Measurements from ENCODE around the gene CAP2.

CAP2 gene

DNA sequence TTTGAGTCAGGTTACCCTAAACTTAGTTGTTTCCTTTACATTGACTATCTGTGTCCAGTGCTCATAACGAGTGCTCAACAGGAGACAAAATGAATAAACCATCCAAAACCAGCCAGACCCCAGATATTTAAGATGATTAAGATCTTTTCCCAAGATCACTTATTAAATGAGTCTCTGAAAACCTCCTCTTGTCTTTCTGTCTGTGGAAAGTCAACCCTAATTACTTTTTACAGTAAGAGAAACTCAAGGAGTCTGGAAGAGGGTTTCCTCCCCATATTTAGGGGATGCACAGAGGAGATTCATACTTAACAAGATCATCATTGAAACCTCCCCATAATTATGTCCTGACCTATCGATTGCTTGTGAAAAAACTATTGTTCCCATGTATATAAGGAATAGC is 84.0 kb downstream of the CAP2 start:
- DNase-seq: no peak

DNA sequence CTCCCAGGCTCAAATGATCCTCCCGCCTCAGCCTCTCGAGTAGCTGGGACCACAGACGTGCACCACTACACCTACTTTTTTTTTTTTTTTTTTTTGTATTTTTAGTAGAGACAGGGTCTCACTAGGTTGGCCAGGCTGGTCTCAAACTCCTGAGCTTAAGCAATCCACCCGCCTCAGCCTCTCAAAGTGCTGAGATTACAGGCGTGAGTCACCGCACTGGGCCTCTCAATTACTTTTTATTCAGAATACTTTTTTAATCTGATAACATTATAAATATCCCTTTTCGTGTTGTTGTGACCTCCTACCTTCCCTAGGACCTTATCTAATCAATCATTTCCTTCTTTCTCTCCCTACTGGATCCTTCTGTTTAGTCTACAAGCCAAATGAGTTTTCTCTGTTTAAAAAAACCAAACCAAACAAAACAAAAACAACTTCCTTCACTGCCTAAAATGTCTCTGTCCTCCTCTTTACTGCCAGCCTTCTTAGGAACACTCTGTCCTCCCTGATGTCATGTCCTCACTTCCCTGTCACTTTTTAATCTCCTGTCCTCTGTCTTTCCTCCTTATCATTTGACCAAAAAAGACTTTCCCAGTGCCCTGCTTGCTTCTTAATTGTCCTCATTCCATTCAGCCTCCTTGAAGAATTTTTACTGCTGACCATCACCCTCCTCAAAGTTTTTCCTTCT is 85.0 kb downstream of the CAP2 start:
- no peak for DNase-seq

DNA sequence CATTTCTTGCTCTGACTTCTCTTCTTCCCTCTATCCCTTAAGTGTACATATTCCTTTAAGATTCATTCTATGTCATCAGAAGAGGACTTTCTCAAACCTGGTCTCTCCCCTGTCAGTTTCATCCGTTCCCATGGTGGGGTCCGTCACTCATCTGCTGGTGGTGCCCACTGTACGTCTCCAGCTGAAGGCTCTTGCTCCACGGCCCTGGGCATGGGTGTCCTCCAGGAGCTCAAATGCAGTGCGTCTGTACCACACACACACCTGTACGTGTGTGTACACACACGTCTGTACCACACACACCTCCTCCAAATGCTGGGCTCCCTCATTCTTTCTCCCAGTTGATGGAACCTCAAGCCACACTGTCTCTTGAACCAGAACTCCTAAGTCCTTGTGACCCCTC is 85.6 kb downstream of the CAP2 start:
- DNase-seq: no peak

DNA sequence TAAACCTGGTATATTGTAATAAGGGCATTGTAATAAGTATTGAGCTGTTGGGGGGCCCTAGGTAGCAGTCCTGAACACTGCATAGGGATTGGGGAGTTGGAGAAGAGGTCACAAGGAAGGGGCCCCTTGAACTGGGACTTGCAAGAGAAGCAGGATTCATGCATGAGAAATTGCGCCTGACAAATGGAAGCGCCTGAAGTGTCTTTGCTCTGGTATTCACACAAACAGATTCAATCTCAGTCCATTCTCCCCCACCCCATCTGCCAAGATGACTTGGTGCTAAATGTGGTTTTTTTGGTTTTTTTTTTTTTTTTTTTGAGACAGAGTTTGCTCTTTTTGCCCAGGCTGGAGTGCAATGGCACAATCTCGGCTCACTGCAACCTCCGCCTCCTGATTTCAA is 87.1 kb downstream of the CAP2 start:
- no peak for DNase-seq

DNA sequence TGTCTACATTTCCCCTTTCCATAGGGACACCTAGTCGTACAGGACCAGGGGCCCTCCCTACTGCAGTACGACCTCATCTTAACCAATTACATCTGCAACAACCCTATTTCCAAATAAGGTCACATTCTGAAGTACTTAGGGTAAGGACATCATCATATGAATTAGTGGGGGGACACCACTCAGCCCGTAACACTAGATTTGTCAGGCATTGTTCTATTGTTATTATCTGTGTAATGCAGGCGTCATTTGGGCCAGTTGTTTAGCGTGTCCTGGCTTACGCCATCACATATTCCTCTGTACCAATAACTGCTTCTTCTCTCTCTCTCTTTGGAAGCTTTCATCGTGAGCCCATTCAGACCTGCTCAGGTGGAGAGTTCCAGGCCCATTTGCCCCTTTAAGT is 89.3 kb downstream of the CAP2 start:
- no peak for DNase-seq

DNA sequence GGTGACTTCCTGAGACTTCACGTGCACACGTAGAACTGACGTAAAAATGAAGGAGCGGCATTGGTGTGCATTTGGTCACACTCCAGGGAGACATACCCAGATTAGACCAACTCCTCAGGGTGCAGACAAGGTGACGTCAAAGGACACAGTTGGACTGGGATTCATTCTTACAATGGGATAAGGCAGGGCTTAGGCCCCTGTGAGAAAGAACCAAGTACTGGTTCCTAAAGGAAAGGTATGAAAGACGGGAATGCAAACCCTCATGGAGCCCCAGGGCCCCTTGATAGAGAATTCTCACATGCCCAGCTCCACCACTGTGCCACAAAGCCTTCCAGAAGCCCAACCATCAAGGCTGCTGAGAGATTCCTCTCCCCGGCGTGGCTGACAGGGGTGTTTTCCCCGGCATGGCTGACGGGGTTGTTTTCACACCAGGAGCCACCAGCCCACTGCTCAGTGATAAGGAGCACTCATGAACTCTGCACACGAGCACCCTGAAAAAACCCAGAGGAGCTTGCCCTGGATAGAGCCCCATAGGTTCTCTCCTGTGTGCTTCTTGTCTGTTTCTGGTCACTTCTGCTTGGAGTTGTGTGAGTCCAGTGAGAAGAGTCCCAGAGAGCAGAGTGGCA is 90.1 kb downstream of the CAP2 start:
- no peak for DNase-seq

DNA sequence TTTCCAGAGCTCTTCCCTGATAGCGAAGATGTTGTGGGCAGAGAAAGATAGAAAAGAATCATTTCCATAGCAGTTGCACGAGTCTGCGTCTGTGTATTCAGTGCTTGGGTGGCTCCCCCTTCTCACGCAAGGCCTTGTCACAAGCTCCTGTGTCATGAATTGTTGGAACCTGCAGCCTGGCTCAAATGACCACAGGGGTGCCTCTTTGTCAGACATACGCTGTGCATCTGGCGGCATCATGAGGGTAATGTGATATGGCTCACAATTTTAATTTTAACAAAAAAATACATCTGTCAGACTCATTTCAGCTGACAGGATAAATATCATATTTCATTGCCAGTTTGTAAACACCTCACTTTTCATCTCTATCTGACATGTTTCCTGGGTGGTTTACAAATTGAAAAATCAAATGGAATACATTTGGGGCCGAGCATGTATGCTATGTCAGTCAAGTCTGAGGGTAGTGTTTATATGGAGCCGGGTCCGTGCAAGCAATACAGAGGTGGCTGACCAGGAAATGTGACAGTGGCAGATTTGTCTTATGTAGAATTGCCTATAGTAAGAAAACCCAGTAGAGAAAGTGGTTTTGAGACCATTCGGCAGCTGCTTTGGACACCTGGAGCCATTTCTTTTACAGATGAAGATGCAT is 90.9 kb downstream of the CAP2 start:
- no peak for DNase-seq

DNA sequence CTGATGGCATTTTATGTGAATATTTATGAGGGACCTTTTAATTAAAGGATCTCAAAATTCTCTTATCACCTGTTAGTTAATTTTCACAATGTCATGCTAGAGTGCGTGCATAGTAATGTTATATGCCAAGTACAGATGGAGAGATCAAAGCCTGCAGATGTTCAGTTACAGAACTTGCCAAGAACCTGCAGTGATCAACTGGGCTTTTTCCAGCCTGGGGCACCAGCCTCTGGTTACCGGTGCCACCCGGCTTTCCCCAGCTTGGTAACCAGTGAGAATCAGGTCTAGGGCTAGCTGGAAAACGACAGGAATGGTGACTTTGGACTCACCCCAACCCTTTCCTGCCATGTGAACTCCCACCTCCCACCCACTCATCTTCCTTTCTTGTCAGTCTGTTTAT is 91.8 kb downstream of the CAP2 start:
- no peak for DNase-seq

DNA sequence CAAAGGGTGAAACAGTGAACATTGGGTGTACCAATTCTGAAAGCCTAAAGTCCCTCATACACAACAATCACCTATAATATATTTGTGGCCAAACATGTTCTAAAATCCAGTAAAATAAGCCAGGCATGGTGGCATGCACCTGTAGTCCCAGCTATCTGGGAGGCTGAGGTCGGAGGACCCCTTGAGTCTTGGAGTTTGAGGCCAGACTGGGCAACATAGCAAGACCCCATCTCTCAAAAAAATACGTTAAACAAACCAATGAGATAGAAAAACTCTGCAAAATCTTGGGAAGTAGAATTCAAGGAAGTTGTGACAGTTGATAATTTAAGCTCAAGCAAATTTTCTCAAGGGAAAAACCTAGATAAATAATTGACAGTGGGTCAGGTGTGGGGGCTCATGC is 92.6 kb downstream of the CAP2 start:
- no peak for DNase-seq

DNA sequence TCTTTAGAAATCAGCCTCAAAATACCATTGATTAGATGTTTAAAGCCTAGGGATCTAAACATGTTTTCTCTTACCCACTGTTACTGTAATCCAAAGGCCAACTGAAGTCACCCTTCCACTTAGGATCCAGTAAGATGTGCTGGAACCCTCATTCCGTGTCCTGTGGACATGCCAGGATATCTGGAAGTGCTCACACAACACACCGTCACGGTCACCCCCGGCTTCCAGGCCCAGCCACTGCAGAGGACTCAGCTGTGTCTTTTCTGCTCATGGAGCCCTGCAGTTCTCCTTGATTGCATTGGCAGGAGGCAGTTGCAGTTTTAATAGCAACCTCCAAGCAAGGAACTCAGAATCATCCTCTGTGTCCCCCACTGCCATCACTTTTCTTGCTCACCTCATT is 93.3 kb downstream of the CAP2 start:
- DNase-seq: no peak

DNA sequence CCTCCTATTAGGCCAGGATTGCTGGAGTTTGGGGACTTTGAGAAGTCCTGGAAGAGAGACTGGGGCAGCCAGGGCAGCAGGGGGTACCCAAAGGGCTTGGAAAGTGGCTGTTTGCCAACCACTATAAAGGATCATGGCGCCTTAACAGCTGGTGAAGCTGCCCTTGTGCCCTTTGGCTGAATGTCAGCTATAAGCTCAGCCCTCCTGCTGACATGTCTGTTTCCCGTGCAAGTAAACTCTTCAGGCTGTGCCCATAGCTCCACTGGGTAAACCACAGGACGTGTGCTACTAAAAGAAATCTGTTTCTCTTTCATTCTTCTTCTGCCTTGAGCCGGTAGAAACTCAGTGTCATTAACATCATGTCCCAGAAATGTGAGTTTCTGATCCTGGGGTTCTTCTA is 97.3 kb downstream of the CAP2 start:
- DNase-seq: no peak

DNA sequence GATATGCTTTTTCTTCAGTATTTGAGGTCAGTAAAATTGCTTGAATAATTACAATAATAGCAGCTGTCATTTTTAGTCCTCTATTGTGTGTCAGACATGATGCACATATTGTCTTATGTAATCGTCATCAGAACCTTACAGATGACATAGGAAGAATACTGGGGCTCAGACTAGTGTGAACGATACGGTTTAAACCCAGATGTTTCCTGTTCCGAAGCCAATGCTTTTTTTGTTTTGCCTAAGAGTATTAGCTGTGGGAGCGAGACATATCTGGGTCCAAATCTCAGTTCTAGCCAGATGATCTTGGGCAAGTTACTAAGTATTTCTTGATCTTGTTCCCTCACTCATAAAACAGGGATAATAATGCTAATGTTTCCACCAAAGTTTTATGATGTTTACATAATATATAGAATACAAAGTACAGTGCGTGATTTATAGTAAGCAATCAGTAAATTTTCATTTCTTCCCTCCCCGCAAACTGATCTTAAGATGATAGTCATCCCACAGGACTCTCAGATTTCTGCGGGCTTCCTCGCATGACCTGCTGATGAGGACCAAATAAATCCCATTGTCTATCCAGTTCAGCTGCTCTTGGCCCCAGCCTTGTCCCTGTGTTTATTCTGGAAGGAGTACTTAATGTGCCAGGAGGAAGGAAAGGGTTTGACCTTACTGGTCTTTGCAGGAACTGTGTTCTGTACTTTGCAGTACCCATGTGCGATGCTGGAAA is 98.2 kb downstream of the CAP2 start:
- no peak for DNase-seq

DNA sequence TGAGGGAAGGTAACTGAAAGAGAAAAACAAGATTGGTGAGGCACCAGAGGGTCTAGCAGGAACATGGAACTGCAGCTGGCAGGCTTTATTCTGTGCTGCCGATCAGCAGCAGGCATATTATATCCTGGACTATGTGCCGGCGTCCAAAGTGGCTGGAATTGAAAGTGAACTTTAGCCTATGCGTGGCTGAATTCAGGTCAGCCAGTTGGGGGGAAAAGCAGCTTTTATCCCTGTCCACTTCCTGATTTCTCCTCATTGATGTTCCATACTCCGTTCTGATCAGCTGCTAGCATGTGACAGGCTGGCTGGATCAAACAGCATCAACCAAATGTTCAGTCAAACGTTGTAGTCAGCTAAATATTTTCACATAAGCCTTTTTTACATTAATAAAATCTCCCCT is 99.0 kb downstream of the CAP2 start:
- no peak for DNase-seq

DNA sequence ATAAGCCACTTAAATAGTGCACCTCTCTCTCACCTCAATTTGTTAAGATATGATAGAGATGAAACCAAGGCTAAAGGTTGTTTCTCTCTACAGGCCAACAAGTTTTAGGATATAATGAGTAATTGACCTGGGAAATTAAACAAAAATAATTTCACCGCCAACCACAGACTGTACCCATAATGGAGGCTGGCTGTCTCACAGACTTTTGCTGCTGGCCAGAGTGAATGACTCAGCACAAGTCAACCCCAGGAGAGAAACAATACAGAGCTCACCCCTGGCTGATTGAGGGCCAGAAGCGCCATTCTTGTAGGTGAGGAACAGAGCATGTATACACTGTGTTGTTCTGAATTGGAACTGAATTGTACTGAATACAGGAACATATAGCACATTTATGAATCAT is 99.9 kb downstream of the CAP2 start:
- DNase-seq: no peak

DNA sequence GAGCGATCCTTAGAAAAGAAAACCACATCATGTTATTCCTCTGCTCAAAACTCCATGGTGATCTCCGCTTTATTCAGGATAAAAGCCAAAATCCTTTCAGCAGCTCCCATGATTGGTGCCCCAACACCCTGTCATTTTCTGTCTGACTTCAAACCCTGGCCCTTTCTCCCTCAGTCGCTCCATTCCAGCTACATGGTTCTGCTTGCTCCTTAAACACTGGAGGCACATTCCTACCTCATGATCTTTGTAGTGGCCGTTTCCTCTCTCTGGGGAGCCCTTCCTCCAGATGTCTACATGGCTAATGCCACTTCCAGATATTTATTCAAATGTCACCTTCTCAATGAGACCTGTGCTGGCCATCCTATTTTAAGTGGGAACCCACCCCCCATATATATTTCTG is 100.8 kb downstream of the CAP2 start:
- no peak for DNase-seq

DNA sequence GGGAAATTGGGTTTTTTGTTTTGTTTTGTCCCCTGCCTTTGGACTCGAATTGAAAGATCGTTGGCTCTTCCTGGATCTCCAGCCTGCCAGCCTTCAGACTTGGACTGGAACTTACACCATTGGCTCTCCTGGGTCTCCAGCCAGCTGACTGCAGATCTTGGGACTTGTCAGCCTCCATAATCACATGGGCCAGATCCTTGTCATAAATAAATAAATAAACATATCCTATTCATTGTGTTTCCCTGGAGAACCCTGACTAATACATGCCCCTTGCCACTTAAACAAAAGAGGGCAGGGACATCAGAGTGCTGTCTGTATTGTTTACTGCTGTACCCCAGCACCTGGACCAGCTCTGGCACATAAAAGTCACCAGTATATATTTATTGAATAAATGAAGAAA is 101.5 kb downstream of the CAP2 start:
- no peak for DNase-seq

DNA sequence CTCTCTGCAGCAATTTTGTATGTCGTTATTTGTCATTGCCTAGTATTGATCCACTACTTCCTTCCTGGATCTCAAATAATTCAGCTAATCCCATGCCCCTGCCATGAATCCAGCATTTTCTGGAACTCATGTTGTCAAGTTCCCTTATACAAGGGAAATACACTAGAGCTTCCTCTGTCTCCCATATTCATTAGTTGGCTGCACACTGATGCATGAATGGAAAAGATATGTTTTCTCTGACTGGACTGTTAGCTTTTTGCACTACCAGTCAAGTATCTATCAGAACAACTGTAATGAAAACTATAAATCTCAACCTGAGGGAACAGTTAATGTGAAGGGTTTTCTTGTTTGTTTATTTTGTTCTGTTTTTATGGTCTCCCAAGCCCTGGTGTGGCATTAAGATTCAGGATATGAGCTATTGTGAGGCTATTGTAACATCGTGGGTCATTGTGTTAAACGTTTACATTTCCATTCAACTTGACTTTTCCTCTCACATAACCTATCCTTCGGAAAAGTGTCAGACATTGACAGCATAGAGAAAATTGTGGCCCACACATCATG is 104.2 kb downstream of the CAP2 start:
- DNase-seq: no peak

DNA sequence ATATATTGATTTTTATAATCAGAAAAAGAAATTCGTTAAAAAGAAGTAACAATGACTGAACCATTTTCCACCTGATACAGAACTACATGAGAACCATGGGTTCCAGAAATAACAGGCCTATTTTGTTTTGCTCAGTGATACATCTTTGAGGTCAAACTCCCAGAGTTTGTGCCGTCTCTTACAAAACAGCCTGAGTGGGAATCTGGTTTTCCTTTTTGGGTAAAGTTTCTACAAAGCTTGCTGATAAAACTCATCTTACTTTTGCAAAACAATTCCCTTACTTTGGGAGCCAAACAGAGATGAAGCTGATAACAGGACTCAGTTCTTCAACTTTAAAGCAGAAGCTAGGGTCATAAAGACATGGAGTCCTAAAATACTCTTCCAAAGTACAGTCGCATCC is 108.0 kb downstream of the CAP2 start:
- no peak for DNase-seq

DNA sequence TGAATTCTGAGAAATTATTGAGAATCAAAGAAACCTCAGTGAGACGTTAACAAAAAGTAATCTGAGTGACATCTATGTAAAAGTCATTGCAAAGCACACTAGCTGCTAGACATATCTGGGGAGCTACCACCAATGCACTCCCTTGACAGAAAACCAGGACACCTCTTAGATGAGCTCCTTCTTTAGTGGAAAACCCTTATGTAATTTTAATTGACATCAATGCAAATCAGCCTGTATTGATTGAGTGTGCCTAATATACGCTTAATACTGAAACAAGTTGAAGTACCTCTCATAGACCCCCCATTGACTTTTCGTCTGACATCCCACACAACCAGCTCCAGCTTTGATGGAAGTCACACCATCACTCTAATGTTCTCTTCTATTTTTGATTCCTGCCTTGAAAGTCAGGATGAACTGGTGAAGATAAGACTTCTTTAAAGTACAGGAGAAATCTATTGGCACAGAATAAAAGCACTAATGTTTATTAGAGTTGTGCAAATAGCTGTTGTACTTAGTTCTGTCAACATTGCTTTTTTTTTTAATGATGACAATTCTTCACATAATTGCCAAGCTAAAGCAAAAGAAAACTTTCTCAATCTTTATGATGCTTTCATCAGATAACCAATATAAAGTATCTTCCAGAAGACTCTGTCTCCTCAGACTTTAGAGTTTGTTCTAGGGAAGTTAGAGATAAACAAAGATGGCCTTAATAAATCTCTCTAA is 108.7 kb downstream of the CAP2 start:
- no peak for DNase-seq

DNA sequence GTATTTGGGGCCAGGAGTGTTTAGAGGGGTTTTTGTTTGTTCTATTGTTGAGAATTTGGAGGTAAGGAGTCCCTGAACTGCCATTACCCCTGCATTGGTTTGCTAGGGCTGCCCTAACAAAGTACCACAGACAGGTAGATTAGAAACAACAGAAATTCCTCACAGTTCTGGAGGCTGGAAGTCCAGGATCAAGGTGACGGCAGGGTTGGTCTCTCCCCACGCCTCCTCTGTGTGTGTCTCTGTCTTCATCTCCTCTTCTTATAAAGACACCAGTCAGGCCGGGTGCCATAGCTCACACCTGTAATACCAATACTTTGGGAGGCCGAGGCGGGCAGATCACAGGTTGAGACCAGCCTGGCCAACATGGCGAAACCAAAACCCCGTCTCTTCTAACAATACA is 109.7 kb downstream of the CAP2 start:
- DNase-seq: no peak

DNA sequence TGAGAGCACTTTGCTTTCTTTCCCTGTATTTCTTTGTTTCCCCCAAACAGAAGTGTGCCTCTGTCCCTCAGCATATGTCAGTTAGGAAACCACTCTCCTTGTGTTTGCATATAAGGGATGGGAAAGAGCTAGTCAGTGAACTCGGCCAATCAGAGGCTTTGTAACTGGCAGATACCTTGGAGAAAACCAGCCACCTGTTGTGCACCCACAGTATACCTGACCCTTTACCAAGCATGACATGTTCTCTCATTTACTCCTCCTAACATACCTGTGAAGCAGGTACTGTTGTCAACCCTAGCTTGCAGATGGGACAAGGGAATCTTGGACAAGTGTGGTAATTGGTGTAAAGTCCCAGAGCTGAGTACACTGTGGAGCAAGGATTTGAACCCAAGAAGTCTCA is 110.6 kb downstream of the CAP2 start:
- no peak for DNase-seq

DNA sequence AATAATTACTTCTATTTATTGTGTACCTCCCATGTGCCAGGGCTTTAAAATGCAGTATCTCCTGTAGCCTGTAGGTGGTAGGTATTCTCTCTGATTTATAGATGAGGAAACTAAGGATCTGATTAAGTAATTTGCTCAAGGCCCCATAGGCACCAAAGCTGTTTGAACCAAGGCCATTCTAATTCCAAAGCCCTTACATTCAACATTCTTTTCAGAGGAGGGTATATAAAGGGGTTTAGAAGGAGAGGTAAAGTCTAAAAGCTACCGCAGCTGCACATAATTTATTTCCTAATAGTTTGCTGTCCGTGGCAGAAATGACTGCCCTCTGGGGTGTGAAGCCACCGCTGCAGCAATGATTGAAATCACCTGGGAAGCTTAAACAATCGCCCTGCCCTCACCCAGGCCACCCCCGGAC is 111.7 kb downstream of the CAP2 start:
- DNase-seq: no peak

DNA sequence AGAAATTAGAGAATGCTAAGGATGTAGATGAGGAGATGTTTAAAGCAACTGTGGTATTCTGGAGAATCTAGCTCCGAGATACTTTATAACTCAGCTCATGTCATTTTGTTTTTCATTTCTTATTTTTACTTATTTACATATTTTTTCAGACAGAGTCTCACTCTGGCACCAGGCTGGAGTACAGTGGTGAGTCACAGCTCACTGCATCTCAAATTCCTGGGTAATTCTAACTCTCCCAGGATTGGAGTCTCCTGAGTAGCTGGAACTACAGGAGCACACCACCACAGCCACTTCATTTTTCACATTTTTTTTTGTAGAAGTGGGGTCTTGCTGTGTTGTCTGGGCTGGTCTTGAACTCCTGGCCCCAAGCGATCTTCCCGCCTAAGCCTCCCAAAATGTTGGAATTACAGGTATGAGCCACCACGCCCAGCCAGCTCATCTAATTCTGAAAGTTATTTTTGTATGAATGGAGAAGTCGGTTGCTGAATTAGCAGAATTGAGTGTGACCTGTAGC is 112.4 kb downstream of the CAP2 start:
- DNase-seq: no peak
